IMR-90 (cell line): ENCODE measurements around the gene ARHGEF26. TPM values are rescaled to one million over a fixed set of nuclear protein-coding genes. Genes with fewer than 3 reads are reported as not detected.

ENCODE experiments used
- ATAC-seq: fragments of 200-7000 bp; cut with Tn5 transposase; 2 replicates; pipeline ENCODE4 v1.9.1; 2020; ENCODE audit warnings: low read depth, mild to moderate bottlenecking, moderate library complexity
- BruUV-seq: library from RNA; stranded (reverse); fragments of 400-500 nt; replicated peaks from 2 replicates; lab custom pipeline; 2021; lab: Mats Ljungman, UMichigan
- CTCF ChIA-PET: fragments of 300-600 bp; formaldehyde crosslinking; extraction: SDS; loops from one replicate; lab custom pipeline; 2021; ENCODE audit warnings: antibody characterized with exemption; lab: Yijun Ruan, JAX
- POLR2A ChIA-PET: fragments of 300-600 bp; sonication (Branson Sonifier 250); formaldehyde crosslinking; loops from one replicate; lab custom pipeline; 2022; ENCODE audit warnings: antibody characterized with exemption; ENCODE audit not compliant: unreplicated experiment; lab: Charles Lee
- DNase-seq: peaks from one replicate; pipeline ENCODE4 v3.0.0; 2013
- H2AFZ ChIP-seq: replicated peaks from 2 replicates; pipeline ENCODE3; 2013; ENCODE audit warnings: low read length, mild to moderate bottlenecking; ENCODE audit not compliant: poor library complexity
- H2AK5ac ChIP-seq: 2 replicates; pipeline ENCODE4 v1.6.1; 2013; ENCODE audit warnings: low read depth, low read length, inconsistent platforms
- H2AK9ac ChIP-seq: replicated peaks from 2 replicates; pipeline ENCODE3; 2013; ENCODE audit warnings: mild to moderate bottlenecking, low read depth, low read length, moderate library complexity; ENCODE audit not compliant: poor library complexity
- H2BK120ac ChIP-seq: 2 replicates; pipeline ENCODE4 v1.6.1; 2013; ENCODE audit warnings: low read depth, low read length, inconsistent platforms
- H2BK15ac ChIP-seq: 3 replicates; pipeline ENCODE4 v1.6.1; 2013; ENCODE audit warnings: low read depth, low read length, inconsistent platforms
- H2BK20ac ChIP-seq: 2 replicates; pipeline ENCODE4 v1.6.1; 2013; ENCODE audit warnings: low read depth, mild to moderate bottlenecking, inconsistent platforms, low read length, moderate library complexity
- H2BK5ac ChIP-seq: 2 replicates; pipeline ENCODE4 v1.6.1; 2013; ENCODE audit warnings: mild to moderate bottlenecking, low read depth, low read length, inconsistent platforms; ENCODE audit not compliant: poor library complexity, severe bottlenecking
- H3K14ac ChIP-seq: replicated peaks from 2 replicates; pipeline ENCODE4 v1.6.1; 2013; ENCODE audit warnings: low read depth, low read length, inconsistent platforms
- H3K18ac ChIP-seq: 2 replicates; pipeline ENCODE4 v1.6.1; 2013; ENCODE audit warnings: low read depth, low read length, control low read depth
- H3K23ac ChIP-seq: 2 replicates; pipeline ENCODE4 v1.6.1; 2013; ENCODE audit warnings: low read depth, low read length, inconsistent platforms
- H3K27ac ChIP-seq: 2 replicates; pipeline ENCODE4 v1.5.1; 2013; ENCODE audit warnings: mild to moderate bottlenecking, control low read depth, low read length; ENCODE audit not compliant: insufficient read depth
- H3K27me3 ChIP-seq: 2 replicates; pipeline ENCODE4 v1.6.1; 2013; ENCODE audit warnings: low read length; ENCODE audit not compliant: control insufficient read depth, insufficient read depth
- H3K36me3 ChIP-seq: 2 replicates; pipeline ENCODE4 v1.6.1; 2013; ENCODE audit warnings: low read length, mixed read lengths; ENCODE audit not compliant: control insufficient read depth, insufficient read depth
- H3K4ac ChIP-seq: 2 replicates; pipeline ENCODE4 v1.6.1; 2013; ENCODE audit warnings: low read depth, low read length, inconsistent platforms
- H3K4me1 ChIP-seq: 2 replicates; pipeline ENCODE4 v1.6.1; 2013; ENCODE audit warnings: low read length, mixed read lengths; ENCODE audit not compliant: control insufficient read depth, insufficient read depth
- H3K4me2 ChIP-seq: 2 replicates; pipeline ENCODE4 v1.6.1; 2013; ENCODE audit warnings: low read depth, mild to moderate bottlenecking, control low read depth, low read length, moderate library complexity
- H3K4me3 ChIP-seq: 2 replicates; pipeline ENCODE4 v1.5.1; 2013; ENCODE audit warnings: low read depth, mild to moderate bottlenecking, control low read depth, low read length, moderate library complexity; ENCODE audit not compliant: insufficient read depth
- H3K56ac ChIP-seq: 2 replicates; pipeline ENCODE4 v1.6.1; 2013; ENCODE audit warnings: low read length, inconsistent platforms; ENCODE audit not compliant: insufficient read depth; ENCODE audit errors: extremely low read depth
- H3K79me1 ChIP-seq, 2 experiments: 2 replicates each; pipeline ENCODE4 v1.6.1; 2013; ENCODE audit warnings: low read length in 2 of 2, inconsistent platforms in 1 of 2, low read depth in 1 of 2
- H3K9ac ChIP-seq: 2 replicates; pipeline ENCODE4 v1.6.1; 2013; ENCODE audit warnings: low read depth, low read length, control low read depth
- H3K9me1 ChIP-seq: 2 replicates; pipeline ENCODE4 v1.6.1; 2013; ENCODE audit warnings: low read length, inconsistent platforms; ENCODE audit not compliant: insufficient read depth
- H3K9me3 ChIP-seq: 2 replicates; pipeline ENCODE4 v1.6.1; 2013; ENCODE audit warnings: low read length; ENCODE audit not compliant: control insufficient read depth, insufficient read depth
- H4K20me1 ChIP-seq: 2 replicates; pipeline ENCODE4 v1.6.1; 2013; ENCODE audit warnings: low read length, inconsistent platforms; ENCODE audit not compliant: insufficient read depth
- H4K5ac ChIP-seq: 2 replicates; pipeline ENCODE4 v1.6.1; 2013; ENCODE audit warnings: mild to moderate bottlenecking, low read depth, low read length, control low read depth
- H4K8ac ChIP-seq, 2 experiments: 2 replicates each; pipeline ENCODE4 v1.6.1; 2013; ENCODE audit warnings: low read depth in 2 of 2, low read length in 2 of 2, control low read depth in 1 of 2, inconsistent platforms in 1 of 2
- H4K91ac ChIP-seq: 2 replicates; pipeline ENCODE4 v1.6.1; 2013; ENCODE audit warnings: low read depth, low read length, inconsistent platforms; ENCODE audit not compliant: insufficient read depth
- BHLHE40 ChIP-seq: fragments of 150-350 bp; IDR thresholded peaks from 2 replicates; pipeline ENCODE4 v1.6.1; 2016; ENCODE audit warnings: mild to moderate bottlenecking, low read depth, low read length
- CEBPB ChIP-seq: IDR thresholded peaks from 2 replicates; pipeline ENCODE4 v1.6.1; 2012; ENCODE audit warnings: low read depth, low read length, improper control_type of control experiment
- CHD1 ChIP-seq: IDR thresholded peaks from 2 replicates; pipeline ENCODE4 v1.6.1; 2012; ENCODE audit warnings: low read depth, low read length, improper control_type of control experiment
- FOS ChIP-seq: fragments of 150-350 bp; IDR thresholded peaks from 2 replicates; pipeline ENCODE4 v1.6.1; 2016; ENCODE audit warnings: low read depth, low read length
- MAFK ChIP-seq: IDR thresholded peaks from 2 replicates; pipeline ENCODE4 v1.6.1; 2012; ENCODE audit warnings: low read depth, low read length, improper control_type of control experiment
- MAZ ChIP-seq: IDR thresholded peaks from 2 replicates; pipeline ENCODE4 v1.6.1; 2012; ENCODE audit warnings: low read depth, mild to moderate bottlenecking, low read length, improper control_type of control experiment, moderate library complexity, borderline replicate concordance
- MXI1 ChIP-seq: IDR thresholded peaks from 2 replicates; pipeline ENCODE4 v1.6.1; 2012; ENCODE audit warnings: low read depth, mild to moderate bottlenecking, low read length, moderate library complexity, borderline replicate concordance
- NFE2L2 ChIP-seq: fragments of 150-350 bp; IDR thresholded peaks from 2 replicates; pipeline ENCODE4 v1.6.1; 2016; ENCODE audit warnings: low read depth, mild to moderate bottlenecking, low read length
- POLR2A ChIP-seq: IDR thresholded peaks from 2 replicates; pipeline ENCODE4 v1.6.1; 2012; ENCODE audit warnings: mild to moderate bottlenecking, low read depth, low read length
- RAD21 ChIP-seq: IDR thresholded peaks from 2 replicates; pipeline ENCODE4 v1.6.1; 2012; ENCODE audit warnings: low read length, improper control_type of control experiment
- RCOR1 ChIP-seq: IDR thresholded peaks from 2 replicates; pipeline ENCODE4 v1.6.1; 2012; ENCODE audit warnings: mild to moderate bottlenecking, low read length, improper control_type of control experiment; ENCODE audit not compliant: insufficient replicate concordance
- RFX5 ChIP-seq: IDR thresholded peaks from 2 replicates; pipeline ENCODE4 v1.8.0; 2012; ENCODE audit warnings: low read depth, mild to moderate bottlenecking, low read length, moderate library complexity
- SMC3 ChIP-seq: fragments of 150-350 bp; IDR thresholded peaks from 2 replicates; pipeline ENCODE4 v1.6.1; 2016; ENCODE audit warnings: low read depth, mild to moderate bottlenecking, antibody characterized with exemption, low read length, moderate library complexity
- USF2 ChIP-seq: fragments of 150-350 bp; IDR thresholded peaks from 2 replicates; pipeline ENCODE4 v1.6.1; 2017; ENCODE audit warnings: mild to moderate bottlenecking, antibody characterized with exemption, low read length, low read depth
- WGBS, 2 experiments: methylation state at CpG; one replicate each; pipeline versions ENCODE4 v1.1.5 to v1.1.7; 2013; ENCODE audit warnings: missing lambda C conversion rate in 2 of 2; ENCODE audit not compliant: insufficient read length in 1 of 2; ENCODE audit errors: extremely low coverage in 2 of 2; 5-methylcytosine and 5-hydroxymethylcytosine counted together
- dilution Hi-C: fragments of 300-500 bp; cut with HindIII; formaldehyde crosslinking; loops from one replicate; pipeline ENCODE4 v1.14.3; 2018; ENCODE audit warnings: low sequenced_read_pairs; ENCODE audit not compliant: unreplicated experiment
- in situ Hi-C: fragments of 300-500 bp; cut with MboI; formaldehyde crosslinking; loops from 3 replicates; pipeline ENCODE4 v1.14.3; 2019; ENCODE audit warnings: low sequenced_read_pairs, inconsistent platforms, mixed read lengths
- intact Hi-C: fragments of 100-400 bp; cut with micrococcal nuclease; formaldehyde crosslinking; loops from 2 replicates; pipeline ENCODE4 v1.10.0; 2022
- polyA plus RNA-seq, 3 experiments: library from polyadenylated mRNA; depleted of rRNA; stranded (reverse); fragments of >200 nt; gene quantifications; 2 replicates each; pipeline ENCODE4 v1.2.3, GENCODE V29; 2012; ENCODE audit warnings: low replicate concordance in 1 of 3
- total RNA-seq: library from RNA; depleted of rRNA; stranded (reverse); fragments of >200 nt; gene quantifications from 2 replicates; pipeline ENCODE4 v1.2.3, GENCODE V29; 2012
- TF ChIP-seq, protein P1 (sequence below): conservative IDR thresholded peaks from 2 replicates; pipeline ENCODE4 v1.5.1; 2012; ENCODE audit warnings: mild to moderate bottlenecking, low read depth, low read length, improper control_type of control experiment
- TF ChIP-seq, protein P2 (sequence below): fragments of 150-350 bp; IDR thresholded peaks from 2 replicates; pipeline ENCODE4 v1.6.1; 2016; ENCODE audit warnings: low read depth, mild to moderate bottlenecking, low read length, moderate library complexity, borderline replicate concordance

Gene ARHGEF26
- total and polyA plus RNA-seq, 2 of the 4 experiments (the other 2 are of a cell fraction) = 2.0 to 2.3 TPM

DNA sequence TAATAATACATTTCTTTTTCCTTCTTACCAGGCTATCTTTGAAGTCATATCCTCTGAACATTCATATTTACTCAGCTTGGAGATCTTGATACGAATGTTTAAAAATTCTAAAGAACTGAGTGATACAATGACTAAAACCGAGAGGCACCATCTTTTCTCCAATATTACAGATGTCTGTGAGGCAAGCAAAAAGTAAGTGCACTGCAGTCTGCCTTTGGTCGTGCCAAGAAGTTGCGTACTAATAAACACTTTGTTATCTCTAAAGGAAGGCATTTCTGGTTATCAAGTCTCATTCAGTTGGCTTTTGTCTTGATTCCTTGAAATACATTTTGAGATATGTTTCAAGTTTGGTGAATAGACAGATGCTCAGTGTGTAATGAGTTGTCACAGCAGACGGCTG is 31.6 kb downstream of the ARHGEF26 start:
- no peak overlapping the region for H3K14ac ChIP-seq
- no TSS peak for BruUV-seq
- H2BK120ac ChIP-seq = no peak overlapping the region
- H3K9ac ChIP-seq = no peak overlapping the region
- H2AK5ac ChIP-seq = no peak overlapping the region; the same call in 1 of the 2 replicates
- H3K18ac ChIP-seq = no peak overlapping the region
- TF ChIP-seq, protein P1, sequence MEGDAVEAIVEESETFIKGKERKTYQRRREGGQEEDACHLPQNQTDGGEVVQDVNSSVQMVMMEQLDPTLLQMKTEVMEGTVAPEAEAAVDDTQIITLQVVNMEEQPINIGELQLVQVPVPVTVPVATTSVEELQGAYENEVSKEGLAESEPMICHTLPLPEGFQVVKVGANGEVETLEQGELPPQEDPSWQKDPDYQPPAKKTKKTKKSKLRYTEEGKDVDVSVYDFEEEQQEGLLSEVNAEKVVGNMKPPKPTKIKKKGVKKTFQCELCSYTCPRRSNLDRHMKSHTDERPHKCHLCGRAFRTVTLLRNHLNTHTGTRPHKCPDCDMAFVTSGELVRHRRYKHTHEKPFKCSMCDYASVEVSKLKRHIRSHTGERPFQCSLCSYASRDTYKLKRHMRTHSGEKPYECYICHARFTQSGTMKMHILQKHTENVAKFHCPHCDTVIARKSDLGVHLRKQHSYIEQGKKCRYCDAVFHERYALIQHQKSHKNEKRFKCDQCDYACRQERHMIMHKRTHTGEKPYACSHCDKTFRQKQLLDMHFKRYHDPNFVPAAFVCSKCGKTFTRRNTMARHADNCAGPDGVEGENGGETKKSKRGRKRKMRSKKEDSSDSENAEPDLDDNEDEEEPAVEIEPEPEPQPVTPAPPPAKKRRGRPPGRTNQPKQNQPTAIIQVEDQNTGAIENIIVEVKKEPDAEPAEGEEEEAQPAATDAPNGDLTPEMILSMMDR = no peak
- no peak for TF ChIP-seq RAD21
- TF ChIP-seq RCOR1 = no peak
- TF ChIP-seq MXI1 = no peak
- TF ChIP-seq, protein P2, sequence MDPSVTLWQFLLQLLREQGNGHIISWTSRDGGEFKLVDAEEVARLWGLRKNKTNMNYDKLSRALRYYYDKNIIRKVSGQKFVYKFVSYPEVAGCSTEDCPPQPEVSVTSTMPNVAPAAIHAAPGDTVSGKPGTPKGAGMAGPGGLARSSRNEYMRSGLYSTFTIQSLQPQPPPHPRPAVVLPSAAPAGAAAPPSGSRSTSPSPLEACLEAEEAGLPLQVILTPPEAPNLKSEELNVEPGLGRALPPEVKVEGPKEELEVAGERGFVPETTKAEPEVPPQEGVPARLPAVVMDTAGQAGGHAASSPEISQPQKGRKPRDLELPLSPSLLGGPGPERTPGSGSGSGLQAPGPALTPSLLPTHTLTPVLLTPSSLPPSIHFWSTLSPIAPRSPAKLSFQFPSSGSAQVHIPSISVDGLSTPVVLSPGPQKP = no peak
- no peak for TF ChIP-seq SMC3
- TF ChIP-seq RFX5 = no peak
- TF ChIP-seq MAZ = no peak
- no peak for TF ChIP-seq MAFK
- TF ChIP-seq CHD1 = no peak
- no peak for TF ChIP-seq POLR2A
- TF ChIP-seq USF2 = no peak
- TF ChIP-seq CEBPB = no peak
- no peak for TF ChIP-seq FOS
- no peak for TF ChIP-seq NFE2L2
- no peak for TF ChIP-seq BHLHE40
- H4K20me1 ChIP-seq = no peaks in the 10 kb centered on the region
- DNase-seq (peak; percentile 25), ATAC-seq (0 out of 2 replicates have a peak, but pooled peaks have one; percentile 15)
- CTCF ChIA-PET = no interaction called here
- peak overlapping the region; percentile 0; the same call in 1 of the 2 replicates for H3K23ac ChIP-seq
- no peak overlapping the region for H3K27ac ChIP-seq
- no peak overlapping the region for H4K91ac ChIP-seq
- H2AFZ ChIP-seq = no peak overlapping the region
- POLR2A ChIA-PET = interaction anchor here (0.6 kb wide), 1 partner anchor 37 kb away, joined by 3 read pairs; no protein-coding TSS in a partner anchor
- dilution Hi-C loops = no loop called here
- no peaks in the 10 kb centered on the region for H3K36me3 ChIP-seq
- intact Hi-C loops = no loop called here
- H3K4me1 ChIP-seq = peaks cover 2% of the 10 kb centered on the region
- no peak overlapping the region for H3K4me3 ChIP-seq
- H3K4ac ChIP-seq = no peak overlapping the region
- peaks cover 3% of the 10 kb centered on the region; the same call in 1 of the 2 replicates for H3K9me1 ChIP-seq
- H4K5ac ChIP-seq = no peak overlapping the region
- no peaks in the 10 kb centered on the region for H3K9me3 ChIP-seq
- no peak overlapping the region for H2BK15ac ChIP-seq
- no peak overlapping the region for H2AK9ac ChIP-seq
- WGBS, 2 experiments = no CpG with 5 or more reads among the region's 5 CpGs
- in situ Hi-C loops = no loop called here
- H3K56ac ChIP-seq = no peak overlapping the region
- H3K4me2 ChIP-seq = no peak overlapping the region
- H3K79me1 ChIP-seq = no peaks in the 10 kb centered on the region
- H4K8ac ChIP-seq = no peak overlapping the region; a peak in 1 of 4 replicates
- no peak overlapping the region for H2BK5ac ChIP-seq
- no peak overlapping the region for H2BK20ac ChIP-seq
- H3K27me3 ChIP-seq = no peaks in the 10 kb centered on the region
